Ishikawa (cell line): ENCODE data around the gene GPAT3.

ENCODE experiments used
- CEBPB ChIP-seq: IDR thresholded peaks from 2 replicates; pipeline ENCODE4 v1.6.1; 2012
- CREB1 ChIP-seq: IDR thresholded peaks from 2 replicates; pipeline ENCODE4 v1.6.1; 2012; ENCODE audit warnings: low read depth
- EP300 ChIP-seq: IDR thresholded peaks from 2 replicates; pipeline ENCODE4 v1.6.1; 2012; ENCODE audit warnings: borderline replicate concordance
- TAF1 ChIP-seq: IDR thresholded peaks from 2 replicates; pipeline ENCODE4 v1.6.1; 2012; ENCODE audit warnings: low read depth, mild to moderate bottlenecking
- TF ChIP-seq, protein P1 (sequence below): IDR thresholded peaks from 2 replicates; pipeline ENCODE4 v1.6.1; 2012

DNA sequence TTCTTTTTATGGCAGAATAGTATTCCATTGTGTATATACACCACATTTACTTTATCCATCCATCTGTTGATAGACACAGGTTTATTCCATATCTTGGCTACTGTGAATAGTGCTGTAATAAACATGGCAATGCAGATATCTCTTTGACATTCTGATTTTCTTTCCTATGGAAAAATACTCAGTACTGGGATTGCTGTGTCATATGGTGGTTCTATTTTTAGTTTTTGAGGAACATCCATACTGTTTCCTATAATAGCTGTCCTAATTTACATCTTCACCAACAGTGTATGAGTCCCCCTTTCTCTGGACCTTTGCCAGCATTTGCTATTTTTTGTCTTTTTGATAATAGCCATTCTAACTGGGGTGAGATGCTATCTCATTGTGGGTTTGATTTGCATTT lies 73.5 kb downstream of the GPAT3 start:
- TF ChIP-seq CEBPB: no peak
- TF ChIP-seq, protein P1, sequence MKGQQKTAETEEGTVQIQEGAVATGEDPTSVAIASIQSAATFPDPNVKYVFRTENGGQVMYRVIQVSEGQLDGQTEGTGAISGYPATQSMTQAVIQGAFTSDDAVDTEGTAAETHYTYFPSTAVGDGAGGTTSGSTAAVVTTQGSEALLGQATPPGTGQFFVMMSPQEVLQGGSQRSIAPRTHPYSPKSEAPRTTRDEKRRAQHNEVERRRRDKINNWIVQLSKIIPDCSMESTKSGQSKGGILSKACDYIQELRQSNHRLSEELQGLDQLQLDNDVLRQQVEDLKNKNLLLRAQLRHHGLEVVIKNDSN: no peak
- TF ChIP-seq EP300: no peak
- no peak for TF ChIP-seq TAF1
- TF ChIP-seq CREB1: no peak
